ENCODE results near the gene GRID1. TPM values are rescaled to one million over a fixed set of nuclear protein-coding genes. Genes with fewer than 3 reads are reported as not detected.

GRID1 gene
- total RNA-seq, result 2.7 TPM

DNA sequence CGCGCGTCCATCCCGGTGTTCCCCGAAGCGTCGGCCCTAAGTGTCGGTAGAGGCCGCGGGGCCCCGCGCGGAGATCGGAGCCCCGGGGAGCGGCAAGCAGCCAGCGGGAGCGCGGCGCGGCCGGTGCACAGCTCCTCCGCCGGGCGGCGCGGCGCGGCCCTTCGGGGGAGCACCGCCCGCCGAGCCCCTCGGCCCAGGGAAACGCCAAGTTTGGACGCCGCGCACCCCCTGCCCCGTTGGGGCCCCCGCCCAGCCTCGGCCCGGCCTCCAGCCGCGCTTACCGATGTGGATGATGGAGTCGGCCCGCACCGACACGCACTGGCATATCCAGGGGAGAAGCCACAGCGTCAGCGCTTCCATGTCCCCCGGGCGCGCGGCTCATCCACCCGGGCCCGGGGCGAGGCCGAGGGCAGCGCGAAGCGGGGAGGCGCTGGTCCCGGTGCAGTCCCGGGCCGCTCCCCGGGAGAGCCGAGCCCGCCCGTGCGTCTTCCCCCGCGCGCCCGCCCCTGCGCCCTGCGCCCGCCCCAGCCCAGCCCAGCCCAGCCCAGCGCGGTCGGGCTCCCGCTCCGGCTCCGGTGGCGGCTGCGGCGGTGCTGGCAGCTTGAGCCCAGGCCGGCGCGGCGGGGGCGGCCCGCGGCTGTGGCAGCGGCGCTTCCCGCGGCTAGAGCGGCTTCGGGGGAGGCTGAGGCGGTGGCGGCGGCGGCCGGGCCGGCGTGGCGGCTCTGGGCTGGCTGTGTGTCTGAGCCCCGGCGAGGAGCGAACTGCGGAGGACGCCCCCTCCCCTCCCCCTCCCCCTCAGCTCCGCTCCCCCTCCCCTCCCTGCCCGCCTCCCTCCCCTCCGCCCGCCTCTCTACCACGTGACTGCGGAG is at the start of gene GRID1:
GRID1 (minus strand) TSS at position 763 of the 869 bp plus-strand sequence.
- no peak for DNase-seq (ENCODE audit: low spot score)

DNA sequence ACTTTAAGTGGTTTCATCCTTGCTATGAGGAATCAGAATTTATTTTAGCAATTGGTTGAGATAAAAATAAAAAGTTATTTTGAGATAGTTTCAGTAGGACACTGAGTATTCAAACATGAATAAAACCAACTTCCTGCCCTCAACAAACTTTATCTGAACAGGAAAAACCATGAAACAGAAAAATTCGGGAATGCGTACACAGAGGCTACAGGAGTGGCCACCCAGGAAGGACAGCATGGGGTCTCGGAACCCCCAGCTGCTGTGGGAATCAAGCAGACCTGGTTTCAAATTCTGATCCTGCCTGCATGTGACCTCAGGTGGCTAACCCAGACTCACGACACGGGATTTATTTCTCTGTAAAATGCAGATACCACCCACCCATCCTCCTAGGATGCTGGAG is 49.0 kb upstream of the GRID1 start:
- no peak for DNase-seq (ENCODE audit: low spot score)

DNA sequence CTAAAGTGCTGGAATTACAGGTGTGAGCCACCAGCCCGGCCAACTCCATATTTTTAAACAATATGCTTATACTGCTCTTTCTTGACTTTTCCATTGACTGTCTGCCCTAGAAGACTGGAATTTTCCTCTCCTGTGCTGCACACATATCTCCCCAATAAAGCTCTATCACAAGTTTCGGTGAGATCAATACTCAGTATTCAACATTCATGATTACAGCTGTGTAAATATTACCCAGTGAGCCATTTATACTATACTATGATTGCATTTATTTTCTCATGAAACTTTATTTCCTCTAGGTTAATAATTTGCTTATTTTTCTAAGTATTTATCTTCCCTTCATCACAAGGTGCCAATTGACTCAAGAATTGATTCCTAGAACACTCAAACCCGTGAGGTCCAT is 48.5 kb upstream of the GRID1 start:
- DNase-seq (ENCODE audit: low spot score), result no peak

DNA sequence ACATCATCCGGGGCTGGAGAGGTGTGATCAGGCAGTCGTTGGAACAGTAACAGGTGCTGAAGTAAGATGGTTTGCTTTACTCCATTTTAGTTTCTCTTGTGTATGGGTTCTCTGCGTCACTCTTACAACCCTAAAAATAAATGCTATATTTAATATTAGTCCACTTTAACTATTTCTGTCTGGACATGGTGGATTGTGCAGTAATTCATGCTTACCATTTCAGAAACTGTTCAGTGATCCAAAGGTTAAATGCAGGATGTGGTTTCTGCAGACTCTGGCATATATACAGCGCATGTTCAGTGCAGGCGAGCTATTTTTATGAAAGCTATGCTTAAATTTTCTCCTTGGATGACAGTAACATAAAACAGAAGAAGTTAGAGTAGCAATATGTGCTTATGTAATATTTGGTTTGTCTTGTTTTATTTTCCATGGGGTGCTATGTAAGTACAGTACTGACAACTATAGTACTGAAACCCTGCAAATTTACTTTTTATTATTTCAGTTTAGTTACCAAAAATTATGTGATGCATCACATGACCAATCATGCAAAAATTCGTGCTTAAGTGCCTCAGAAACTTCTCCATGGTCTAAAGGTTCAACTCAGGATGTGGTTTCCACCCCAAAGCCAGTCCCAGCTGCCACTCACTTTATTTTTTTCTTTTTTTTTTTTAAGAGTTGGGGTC is 46.6 kb upstream of the GRID1 start:
- DNase-seq (ENCODE audit: low spot score), result no peak

DNA sequence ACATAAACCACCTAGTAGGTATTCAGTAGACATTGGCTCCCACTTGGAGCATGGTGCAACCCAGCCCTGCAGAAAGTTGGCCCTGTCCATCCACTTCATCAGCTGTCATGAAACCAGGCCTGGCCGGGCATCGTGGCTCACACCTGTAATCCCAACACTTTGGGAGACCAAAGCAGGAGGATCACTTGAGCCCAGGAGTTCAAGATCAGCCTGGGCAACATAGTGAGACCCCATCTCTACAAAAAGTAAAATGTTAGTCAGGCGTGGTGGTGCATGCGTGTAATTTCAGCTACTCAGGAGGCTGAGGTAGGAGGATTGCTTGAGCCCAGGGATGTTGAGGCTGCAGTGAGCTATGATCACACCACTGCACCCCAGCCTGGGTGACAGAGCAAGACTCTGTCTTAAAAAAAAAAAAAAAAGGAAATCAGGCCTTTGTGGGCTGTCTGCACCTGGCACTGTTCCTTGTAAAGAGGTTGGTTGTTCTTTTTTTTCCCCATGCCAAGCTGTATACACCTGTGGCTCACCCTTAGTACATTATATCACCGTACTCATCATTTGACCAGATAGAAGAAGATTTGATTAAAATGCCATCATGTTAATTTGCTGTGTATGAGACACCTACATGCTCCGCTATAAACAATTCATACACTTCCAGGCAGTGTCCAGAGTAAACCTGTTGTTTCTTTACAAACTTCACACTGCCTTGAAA is 45.4 kb upstream of the GRID1 start:
- no peak for DNase-seq (ENCODE audit: low spot score)

DNA sequence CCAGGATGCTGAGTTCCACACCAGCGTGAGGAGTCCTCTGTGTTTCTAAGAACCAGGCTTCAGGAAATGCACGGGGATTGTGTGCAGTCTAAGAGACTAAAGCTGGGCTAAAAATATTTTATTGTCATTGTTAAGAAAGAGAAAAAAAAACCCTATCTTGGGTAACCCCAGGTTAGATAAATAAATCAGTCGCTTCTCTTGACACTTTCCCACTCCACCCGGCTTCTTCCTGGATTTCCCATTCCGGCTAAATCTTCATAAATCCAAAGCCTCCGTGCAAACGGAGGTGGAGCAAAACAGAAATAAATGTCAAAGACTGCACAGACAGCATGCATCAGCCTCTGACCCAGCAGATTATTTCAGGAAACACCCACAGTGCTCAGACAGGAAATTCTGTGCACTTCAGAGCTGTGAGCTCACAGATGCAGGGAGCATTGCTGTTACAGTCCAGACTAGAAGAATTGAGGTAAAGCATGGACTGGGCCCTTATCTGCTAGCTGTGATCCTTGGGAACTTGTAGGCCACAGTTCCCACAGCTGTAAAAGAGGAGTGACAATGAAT is 44.8 kb upstream of the GRID1 start:
- peak; percentile 51 for DNase-seq (ENCODE audit: low spot score)

DNA sequence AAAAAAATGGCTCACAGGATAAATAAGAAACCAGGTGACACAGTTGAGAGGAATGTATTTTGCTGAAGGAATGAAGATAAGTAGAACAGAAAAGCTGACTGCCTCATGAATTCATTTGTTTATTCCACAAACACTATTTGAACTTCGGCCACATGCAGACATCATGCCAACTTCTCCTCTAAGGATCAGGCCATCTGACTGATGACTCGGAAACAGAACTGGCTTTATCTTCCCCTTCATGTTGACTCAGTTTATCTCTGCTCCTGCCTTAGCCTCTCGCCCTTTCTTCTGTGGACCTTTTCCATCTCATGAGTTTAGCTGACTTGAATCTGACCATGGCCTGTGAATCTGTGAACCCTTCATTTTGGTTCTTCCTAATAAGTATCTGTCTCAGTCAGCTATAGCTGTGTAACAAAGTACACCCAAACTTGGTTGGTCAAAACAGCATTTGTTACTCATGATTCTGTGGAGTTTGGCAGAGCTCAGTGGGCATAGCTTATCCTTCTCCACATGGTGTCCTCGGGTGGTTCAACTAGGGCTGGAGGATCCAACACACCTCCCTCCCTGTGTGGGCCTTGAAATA is 44.0 kb upstream of the GRID1 start:
- DNase-seq (ENCODE audit: low spot score), result no peak

DNA sequence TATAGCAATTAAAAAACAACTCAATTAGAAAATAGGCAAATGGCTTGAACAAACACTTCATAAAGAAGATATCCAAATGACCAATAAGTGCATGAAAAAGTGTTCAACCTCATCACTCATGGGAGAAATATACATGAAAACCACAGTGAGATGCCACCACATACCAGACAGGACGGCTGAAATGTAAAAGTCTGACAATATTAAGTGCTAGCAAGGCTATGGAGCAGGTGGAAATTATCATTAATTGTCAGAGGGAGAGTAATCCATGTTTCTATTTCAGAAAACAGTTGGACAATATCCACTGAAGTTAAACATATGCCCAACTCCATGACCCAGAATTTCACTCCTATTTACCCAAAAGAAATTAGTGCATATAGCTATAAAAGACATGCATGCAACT is 42.6 kb upstream of the GRID1 start:
- no peak for DNase-seq (ENCODE audit: low spot score)

DNA sequence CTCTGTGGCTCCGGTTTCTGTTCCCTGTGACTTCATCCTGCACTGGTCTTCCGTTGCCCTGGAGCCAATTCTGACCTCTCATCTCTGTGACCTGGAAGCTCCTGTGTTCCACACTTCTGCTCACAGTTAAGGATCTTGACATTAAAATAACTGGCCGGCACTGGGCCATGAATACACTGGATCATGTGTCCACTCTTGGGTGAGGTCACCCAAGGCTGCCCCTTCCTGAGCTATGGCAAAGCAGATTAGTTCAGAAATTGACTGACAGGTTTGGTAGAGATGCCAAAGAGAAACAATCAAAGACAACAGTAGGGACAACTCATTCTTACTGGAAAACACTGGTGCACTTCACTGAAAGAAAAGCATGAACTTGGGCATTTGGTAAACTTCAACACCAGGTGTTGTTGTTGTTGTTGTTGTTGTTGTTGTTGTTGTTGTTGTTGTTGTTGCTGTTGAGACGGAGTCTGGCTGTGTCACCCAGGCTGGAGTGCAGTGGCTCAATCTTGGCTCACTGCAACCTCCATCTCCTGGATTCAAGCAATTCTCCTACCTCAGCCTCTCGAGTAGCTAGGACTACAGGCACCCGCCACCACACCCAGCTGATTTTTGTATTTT is 36.7 kb upstream of the GRID1 start:
- no peak for DNase-seq (ENCODE audit: low spot score)

DNA sequence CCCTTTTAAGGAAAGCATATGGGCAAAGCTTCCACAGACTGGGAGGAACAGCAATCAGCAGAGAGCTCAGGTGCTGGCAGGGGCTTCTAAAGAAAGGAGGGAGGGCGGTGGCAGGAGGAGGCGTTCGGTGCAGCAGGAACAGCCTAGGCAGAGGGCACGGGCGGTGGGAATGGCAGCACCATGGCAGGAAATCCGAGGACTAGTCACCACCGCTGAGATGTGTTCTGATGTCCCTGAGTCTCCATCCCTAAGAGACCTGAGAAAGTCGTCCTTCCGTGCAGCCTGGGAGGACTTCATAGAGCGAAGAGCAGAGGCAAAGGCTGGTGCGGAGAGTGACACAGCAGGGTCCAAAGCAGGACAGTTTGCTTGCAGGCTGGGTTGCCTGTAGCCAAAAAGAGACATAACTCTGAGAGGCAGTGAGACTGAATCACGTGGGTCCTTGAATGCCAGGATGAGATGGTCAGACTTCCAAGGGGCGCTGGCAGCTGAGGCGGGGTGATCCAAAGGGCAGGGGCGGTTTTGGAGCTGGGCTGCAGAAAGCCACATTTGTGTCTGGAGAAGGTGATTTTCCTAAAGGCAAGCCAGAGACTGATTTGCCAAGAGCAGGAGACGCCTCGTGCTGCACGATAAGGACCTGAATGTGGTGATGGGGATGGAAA is 35.8 kb upstream of the GRID1 start:
- no peak for DNase-seq (ENCODE audit: low spot score)

DNA sequence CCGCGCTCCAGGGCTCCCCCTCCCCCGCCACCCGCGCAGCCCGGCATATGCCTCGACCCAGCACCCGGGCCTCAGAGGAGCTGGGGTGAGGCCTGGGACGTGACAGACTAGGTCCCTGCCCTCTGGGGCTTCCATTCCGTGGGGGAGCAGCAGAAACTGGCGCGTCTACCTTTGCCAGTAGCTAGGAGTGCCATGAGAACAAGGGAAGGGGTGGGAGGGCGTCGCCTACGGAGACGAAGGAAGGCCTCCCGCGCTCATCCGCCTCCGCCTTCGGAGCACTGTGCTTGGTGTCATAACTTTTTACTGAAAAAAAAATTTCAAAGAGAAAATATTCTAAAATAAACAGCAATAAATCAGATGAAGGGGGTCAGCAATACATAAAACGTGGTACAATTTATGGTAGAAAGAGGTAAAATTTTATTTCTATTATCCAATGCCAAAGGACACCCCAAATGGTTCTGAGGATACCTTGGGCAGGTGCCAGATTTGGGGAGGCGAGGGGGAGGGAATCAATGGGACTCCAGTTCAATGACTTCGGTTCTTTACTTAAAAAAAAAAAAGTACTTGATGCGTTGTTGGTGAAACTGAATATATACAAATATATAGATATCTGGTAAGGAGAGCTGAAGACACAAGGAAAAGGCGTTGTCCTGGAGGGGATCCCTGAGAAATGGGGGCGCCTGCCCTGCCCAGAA is 35.1 kb upstream of the GRID1 start:
- no peak for DNase-seq (ENCODE audit: low spot score)

DNA sequence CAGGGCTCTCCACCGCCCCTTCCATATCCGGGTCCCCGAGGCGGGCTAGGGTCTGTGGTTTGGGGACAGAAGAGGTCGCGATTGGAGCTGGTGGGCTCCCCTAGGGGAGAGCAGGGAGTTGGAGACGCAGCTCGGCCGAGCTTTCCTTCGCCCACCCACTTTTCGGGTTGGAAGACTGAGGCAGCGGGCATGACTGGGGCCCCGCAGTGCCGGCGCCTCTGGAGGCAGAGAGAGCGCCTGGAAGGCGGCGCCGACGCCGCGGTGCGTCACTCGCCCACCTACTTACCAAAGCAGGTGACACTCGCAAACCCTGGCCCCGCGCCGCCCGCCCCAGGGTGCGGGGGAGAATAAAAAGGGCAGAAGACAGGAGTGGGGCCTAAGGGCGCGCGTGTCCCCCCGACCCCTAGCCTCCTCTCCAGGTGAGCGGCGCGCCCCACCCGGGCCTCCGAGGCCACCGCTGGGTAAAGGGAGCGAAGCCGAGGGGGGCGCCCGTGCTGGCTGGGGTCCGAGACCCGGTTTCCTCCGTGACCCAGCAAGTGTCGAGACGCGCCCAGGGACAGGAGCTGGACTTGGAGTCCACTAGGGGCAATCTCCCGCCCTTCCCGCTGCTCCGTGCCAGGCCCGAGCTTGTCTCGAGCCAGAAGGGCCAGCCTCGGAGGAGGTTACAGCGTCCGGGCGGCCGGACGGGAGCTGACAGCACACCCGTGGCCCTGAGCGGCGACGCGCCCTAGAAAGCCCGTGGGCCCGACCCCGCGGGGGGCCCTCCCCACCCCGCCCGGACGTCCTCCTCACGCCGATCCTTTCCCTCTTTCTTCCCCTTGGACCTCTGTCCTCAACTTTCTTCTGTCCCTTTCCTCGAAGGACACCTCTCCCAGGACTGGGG is 34.4 kb upstream of the GRID1 start:
- peak; percentile 69 for DNase-seq (ENCODE audit: low spot score)

DNA sequence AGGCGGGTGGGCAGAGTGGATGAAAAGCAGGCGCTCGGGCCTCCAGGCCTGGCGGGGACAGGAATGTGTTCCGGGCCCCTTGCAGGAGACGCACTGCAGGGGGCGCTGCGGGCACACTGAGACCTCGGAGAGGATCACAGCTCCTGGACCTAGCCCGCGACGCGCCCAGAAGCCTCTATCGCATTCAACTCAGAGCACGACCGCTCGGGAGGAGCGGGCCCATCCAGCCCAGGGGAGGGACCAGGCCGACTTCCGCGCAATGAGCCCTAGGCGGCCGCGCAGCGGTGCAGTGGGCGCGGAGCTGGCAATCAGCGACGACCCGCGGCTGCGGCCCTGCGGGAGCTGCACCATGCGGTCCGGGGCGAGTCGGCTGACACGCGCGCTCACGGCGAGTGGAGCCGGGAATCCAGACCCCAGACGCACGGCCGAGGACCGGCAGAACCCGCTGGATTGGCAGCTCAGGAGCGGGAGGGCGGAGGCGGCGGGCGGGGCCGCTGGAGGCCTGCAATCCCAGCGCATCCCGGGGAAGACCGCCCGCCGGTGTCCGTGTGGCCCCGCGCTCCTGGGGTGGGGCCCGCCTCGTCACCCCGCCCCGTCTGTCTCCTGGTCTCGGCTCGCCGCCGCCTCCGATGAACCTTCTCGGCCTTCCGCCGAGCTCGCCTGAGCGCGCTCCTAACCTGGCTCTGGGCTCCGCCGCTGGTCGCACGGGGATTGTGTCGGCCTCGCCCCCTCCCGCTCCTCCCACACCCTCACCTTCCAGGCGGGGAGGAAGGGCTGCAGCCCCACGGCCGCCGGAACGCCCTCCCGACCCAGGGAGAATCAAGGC is 33.5 kb upstream of the GRID1 start:
- DNase-seq (ENCODE audit: low spot score), result peak; percentile 97

DNA sequence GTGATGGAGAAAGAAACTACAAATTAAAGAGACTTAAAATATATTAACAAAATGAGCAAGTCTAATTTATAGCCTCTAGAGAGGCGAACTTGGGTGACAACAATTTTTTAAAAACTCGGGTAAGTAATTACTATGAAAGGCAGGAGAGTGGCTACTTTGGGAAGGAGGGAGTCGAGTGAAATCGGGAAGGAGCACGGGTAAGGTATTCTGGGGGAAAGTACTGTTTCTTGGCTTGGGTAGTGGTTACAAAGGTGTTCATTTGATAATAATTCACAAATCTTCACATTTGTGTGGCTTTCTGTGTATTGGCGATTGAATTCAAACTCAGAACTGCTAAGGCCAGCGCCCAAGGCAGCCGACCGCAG is 32.9 kb upstream of the GRID1 start:
- DNase-seq (ENCODE audit: low spot score), result no peak

DNA sequence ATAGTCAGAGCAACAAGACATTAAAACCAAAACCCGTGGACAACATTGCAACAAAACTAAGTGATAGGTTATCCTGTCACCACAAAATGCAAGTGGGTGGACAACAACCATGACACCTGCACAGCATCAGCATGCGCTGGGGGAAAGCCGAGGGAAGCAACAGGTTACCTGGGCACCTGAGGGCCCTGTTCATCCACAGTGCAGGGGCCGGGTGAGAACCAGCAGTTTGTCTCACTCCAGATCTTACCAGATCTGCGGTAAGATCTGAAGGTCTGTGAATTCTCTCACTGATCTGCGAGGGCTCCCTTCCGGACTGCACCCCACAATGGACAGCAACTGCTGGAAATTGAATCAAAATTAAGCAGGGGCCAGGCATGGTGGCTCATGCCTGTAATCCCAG is 30.5 kb upstream of the GRID1 start:
- DNase-seq (ENCODE audit: low spot score), result no peak

DNA sequence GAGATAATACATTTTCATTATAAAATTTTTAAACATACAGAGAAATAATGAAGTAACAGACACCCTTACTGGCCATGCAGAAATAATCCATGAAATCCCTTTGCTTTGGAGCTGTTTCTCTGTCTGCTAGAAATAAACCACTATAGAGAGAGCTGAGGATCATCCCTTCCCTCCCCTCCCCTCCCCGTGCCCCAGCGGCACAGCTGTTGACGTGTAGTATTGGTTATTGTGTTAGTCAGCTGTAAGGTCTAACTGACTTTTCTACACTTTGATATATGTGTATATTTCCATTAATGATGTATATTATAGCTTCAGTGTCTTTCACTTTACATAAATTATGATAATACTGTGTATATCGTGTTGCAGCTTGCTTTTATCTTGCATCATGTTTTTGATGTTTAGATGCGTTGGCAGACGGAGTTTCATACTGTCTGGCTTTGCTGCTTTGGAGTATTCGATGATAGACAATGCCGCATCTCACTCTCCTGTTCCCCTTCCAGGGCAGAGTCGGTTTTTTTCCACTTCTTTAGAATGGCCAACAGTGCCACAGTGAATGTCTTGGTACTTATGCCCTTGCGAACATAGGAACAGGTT is 27.4 kb upstream of the GRID1 start:
- no peak for DNase-seq (ENCODE audit: low spot score)

DNA sequence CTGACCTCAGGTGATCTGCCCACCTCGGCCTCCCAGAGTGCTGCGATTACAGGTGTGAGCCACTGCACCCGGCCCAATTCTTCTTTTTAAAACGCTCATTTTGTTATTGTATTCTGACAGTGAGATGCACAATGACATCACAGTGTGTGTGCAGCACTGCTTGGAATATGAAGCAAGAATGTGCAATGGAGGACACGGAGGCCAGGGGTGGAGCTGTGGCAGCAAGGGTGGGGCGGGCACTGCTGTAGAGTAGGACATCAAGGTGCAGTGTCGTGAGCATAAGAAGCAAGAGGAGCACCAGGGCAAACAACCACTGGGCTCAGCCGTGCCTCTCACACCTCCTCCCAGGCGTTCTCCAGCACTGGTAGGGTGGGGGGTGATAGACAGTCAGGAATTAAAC is 26.8 kb upstream of the GRID1 start:
- DNase-seq (ENCODE audit: low spot score), result no peak

DNA sequence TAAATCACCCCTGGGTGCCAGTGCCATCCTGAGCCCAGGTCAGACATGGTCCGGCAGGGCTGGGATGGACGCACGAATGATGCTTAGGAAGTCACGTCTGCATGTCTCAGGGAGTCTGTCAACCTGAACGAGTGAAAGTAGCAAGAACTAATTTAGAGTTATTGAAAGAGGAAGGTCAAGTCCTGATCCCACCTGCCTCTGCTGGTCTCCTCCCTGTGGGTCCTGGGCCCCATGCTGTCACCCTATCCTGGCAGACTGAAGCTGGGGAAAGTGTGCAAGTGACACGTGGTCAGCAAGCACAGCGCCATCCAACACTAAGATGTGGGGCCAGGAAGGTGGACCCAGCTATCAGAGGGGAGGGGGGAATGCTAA is 26.1 kb upstream of the GRID1 start:
- no peak for DNase-seq (ENCODE audit: low spot score)

All from ureter (tissue), 1 donor.